Measurements from ENCODE around the gene ARHGEF17.

ARHGEF17 gene

DNA sequence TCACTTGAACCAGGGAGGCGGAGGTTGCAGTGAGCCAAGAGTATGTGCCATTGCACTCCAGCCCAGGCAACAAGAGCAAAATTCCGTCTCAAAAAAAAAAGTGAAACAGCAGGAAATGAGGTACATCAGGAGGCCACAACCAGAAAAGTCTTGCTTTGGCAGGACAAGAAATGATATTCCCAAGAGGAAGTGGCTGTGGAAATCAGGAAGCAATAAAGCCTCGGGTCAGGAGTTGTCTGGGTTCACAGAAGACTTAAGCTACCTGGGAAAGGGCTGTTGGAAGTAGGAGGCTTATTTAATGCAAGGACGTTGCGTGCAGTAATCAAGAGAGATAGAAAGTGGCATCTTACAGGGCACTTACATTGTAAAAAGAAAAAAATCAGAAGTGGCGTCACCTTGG, 58.9 kb downstream of the ARHGEF17 start:
- Histone ChIP-seq H3K4me3 (ENCODE audit: low read depth, low read length) (no peak overlapping the region), H3K9me3 (ENCODE audit: control insufficient read depth, insufficient read depth, low read depth, low read length) (no peaks in the 10 kb centered on the region), H3K36me3 (ENCODE audit: control insufficient read depth in 2 of 2, insufficient read depth in 1 of 2, low read length in 2 of 2) (peaks cover 0 to 34% of the 10 kb centered on the region in 2 experiments; a peak in 1 of 3 replicates), H3K27ac (ENCODE audit: extremely low read depth, low read depth, low read length) (no peak overlapping the region), H3K4me1 (ENCODE audit: control insufficient read depth, insufficient read depth, low read length) (no peaks in the 10 kb centered on the region)
- TF ChIP-seq REPIN1 (tag by site-specific recombination; IDR thresholded peaks at IDR 0.05; ENCODE audit: low read depth), result no peak
- TF ChIP-seq ZNF23 (tag by site-specific recombination; IDR thresholded peaks at IDR 0.05; ENCODE audit: borderline replicate concordance), result no peak
- no peak for TF ChIP-seq ZNF76 (tag by site-specific recombination; IDR thresholded peaks at IDR 0.05; ENCODE audit: borderline replicate concordance, low read depth)
- TF ChIP-seq, protein P1, sequence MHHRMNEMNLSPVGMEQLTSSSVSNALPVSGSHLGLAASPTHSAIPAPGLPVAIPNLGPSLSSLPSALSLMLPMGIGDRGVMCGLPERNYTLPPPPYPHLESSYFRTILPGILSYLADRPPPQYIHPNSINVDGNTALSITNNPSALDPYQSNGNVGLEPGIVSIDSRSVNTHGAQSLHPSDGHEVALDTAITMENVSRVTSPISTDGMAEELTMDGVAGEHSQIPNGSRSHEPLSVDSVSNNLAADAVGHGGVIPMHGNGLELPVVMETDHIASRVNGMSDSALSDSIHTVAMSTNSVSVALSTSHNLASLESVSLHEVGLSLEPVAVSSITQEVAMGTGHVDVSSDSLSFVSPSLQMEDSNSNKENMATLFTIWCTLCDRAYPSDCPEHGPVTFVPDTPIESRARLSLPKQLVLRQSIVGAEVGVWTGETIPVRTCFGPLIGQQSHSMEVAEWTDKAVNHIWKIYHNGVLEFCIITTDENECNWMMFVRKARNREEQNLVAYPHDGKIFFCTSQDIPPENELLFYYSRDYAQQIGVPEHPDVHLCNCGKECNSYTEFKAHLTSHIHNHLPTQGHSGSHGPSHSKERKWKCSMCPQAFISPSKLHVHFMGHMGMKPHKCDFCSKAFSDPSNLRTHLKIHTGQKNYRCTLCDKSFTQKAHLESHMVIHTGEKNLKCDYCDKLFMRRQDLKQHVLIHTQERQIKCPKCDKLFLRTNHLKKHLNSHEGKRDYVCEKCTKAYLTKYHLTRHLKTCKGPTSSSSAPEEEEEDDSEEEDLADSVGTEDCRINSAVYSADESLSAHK (tag by site-specific recombination; IDR thresholded peaks at IDR 0.05), result no peak
- CTCF ChIA-PET, result interaction anchor here (0.6 to 7.2 kb wide), 5 partner anchors 8 to 57 kb away, joined by 3 to 50 read pairs (median 5); no protein-coding TSS in a partner anchor
- POLR2A ChIA-PET, result no interaction called here

DNA sequence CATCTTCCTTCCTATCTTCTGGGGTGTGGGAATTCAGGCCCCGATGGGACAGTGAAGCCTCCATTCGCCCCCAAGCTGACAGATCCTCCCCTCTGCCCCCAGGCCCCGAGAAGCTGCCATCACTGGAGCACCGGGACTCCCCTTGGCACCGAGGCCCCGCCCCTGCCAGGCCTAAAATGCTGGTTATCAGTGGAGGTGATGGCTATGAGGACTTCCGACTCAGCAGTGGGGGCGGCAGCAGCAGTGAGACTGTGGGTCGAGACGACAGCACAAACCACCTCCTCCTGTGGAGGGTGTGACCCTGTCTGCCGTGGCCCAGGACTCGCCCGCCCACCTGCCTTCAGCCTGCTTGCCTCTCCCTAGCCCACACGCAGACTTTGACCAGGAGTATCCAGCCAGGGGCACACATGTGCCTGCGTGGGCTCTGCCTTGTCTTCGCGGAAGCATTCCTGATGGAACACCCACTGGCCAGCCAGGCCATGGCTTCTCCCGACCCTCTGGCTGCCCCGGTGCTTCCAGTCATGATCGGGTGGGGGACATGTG, 59.5 kb downstream of the ARHGEF17 start:
- no peaks in the 10 kb centered on the region for H3K9me3 ChIP-seq (ENCODE audit: control insufficient read depth, insufficient read depth, low read depth, low read length)
- peaks cover 0 to 31% of the 10 kb centered on the region in 2 experiments; a peak in 1 of 3 replicates for H3K36me3 ChIP-seq (ENCODE audit: control insufficient read depth in 2 of 2, insufficient read depth in 1 of 2, low read length in 2 of 2)
- TF ChIP-seq ZFHX2 (tag by site-specific recombination; conservative IDR thresholded peaks at IDR 0.05), result peak; percentile 96
- TF ChIP-seq ZNF555 (tag by site-specific recombination; conservative IDR thresholded peaks at IDR 0.05), result no peak
- peak; percentile 96 for TF ChIP-seq EGR2 (tag by site-specific recombination; IDR thresholded peaks at IDR 0.05; ENCODE audit: low read depth)
- no peaks in the 10 kb centered on the region for H3K4me1 ChIP-seq (ENCODE audit: control insufficient read depth, insufficient read depth, low read length)
- no peak overlapping the region for H3K27ac ChIP-seq (ENCODE audit: extremely low read depth, low read depth, low read length)
- CTCF ChIA-PET, result interaction anchor here (0.6 to 7.2 kb wide), 3 partner anchors 13 to 56 kb away, joined by 3 to 50 read pairs (median 5); no protein-coding TSS in a partner anchor
- POLR2A ChIA-PET, result no interaction called here
- H3K4me3 ChIP-seq (ENCODE audit: low read depth, low read length), result no peak overlapping the region

DNA sequence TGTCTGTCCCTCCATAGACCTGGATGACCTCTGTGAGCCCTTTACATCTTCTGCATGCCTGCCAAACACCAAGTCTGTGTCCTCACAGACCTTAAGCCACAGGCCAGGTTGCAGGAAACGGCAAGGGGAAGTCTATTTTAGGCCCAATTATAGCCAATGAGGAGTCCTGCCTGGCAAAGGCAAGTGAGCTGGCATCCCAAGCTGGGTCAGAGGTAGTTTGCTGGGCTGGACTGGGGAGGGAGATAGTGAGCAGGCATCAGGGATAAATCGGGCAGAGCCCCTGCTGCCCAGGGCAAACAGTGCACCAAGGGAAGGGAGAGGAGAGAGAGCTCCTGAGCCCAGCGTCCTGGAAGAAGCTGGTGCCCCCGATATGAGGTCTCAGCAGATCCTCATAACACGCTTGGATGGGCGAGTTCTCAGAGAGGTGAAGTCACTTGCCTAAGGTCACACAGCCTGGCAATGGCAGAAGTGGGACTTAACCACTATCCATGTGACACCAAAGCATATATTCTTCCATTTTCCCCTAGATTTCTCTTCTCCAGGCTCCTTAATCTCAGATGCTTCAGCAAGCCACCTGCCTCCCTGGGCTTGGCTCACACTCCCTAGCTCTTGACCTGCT, 64.4 kb downstream of the ARHGEF17 start:
- no peaks in the 10 kb centered on the region for H3K4me1 ChIP-seq (ENCODE audit: control insufficient read depth, insufficient read depth, low read length)
- no peaks in the 10 kb centered on the region for H3K36me3 ChIP-seq (ENCODE audit: control insufficient read depth in 2 of 2, insufficient read depth in 1 of 2, low read length in 2 of 2)
- no peak overlapping the region for H3K27ac ChIP-seq (ENCODE audit: extremely low read depth, low read depth, low read length)
- ChIA-PET CTCF (interaction anchor here (0.6 to 3.6 kb wide), 4 partner anchors 21 to 563 kb away, joined by 3 to 25 read pairs (median 4); no protein-coding TSS in a partner anchor), POLR2A (interaction anchor here (0.6 to 0.7 kb wide), 2 partner anchors 226 to 433 kb away, joined by 3 read pairs; partner anchors contain the start of gene FAM168A)
- no peaks in the 10 kb centered on the region for H3K9me3 ChIP-seq (ENCODE audit: control insufficient read depth, insufficient read depth, low read depth, low read length)
- TF ChIP-seq ZNF768 (tag by site-specific recombination; IDR thresholded peaks at IDR 0.05) (0 out of 2 replicates have a peak, but pooled peaks have one; percentile 60), HOXC10 (CRISPR knock-in tag; IDR thresholded peaks at IDR 0.05) (no peak)
- no peak overlapping the region for H3K4me3 ChIP-seq (ENCODE audit: low read depth, low read length)

DNA sequence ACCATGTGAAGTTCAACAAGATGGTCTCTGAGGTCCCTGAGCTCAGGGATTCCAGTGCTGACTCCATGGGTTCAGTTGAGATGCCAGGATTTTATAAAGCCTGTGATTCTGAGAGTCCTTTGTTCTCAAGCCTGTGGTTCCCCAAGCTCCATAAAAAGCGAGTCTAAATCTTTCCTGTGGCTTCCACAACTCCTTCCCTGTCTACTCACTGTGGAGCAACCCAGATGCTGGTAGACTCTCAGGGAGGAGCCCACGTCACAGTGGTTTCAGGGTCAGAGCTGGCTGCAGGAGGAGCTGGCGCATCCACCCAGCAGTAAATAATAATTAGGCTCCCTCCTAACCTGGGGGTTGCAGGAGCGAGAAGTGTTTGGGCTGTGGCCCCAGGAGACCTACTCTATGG, 66.1 kb downstream of the ARHGEF17 start:
- ChIA-PET POLR2A (no interaction called here), CTCF (interaction anchor here (0.7 to 2.8 kb wide), 10 partner anchors 14 to 940 kb away, joined by 3 to 23 read pairs (median 6); no protein-coding TSS in a partner anchor)
- no peak for TF ChIP-seq ZNF510 (tag by site-specific recombination; IDR thresholded peaks at IDR 0.05; ENCODE audit: insufficient replicate concordance)
- TF ChIP-seq SP7 (tag by site-specific recombination; IDR thresholded peaks at IDR 0.05), result 0 out of 2 replicates have a peak, but pooled peaks have one; percentile 33
- TF ChIP-seq, protein P2, sequence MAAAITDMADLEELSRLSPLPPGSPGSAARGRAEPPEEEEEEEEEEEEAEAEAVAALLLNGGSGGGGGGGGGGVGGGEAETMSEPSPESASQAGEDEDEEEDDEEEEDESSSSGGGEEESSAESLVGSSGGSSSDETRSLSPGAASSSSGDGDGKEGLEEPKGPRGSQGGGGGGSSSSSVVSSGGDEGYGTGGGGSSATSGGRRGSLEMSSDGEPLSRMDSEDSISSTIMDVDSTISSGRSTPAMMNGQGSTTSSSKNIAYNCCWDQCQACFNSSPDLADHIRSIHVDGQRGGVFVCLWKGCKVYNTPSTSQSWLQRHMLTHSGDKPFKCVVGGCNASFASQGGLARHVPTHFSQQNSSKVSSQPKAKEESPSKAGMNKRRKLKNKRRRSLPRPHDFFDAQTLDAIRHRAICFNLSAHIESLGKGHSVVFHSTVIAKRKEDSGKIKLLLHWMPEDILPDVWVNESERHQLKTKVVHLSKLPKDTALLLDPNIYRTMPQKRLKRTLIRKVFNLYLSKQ (tag by site-specific recombination; IDR thresholded peaks at IDR 0.05; ENCODE audit: borderline replicate concordance), result no peak
- H3K36me3 ChIP-seq (ENCODE audit: control insufficient read depth in 2 of 2, insufficient read depth in 1 of 2, low read length in 2 of 2), result no peaks in the 10 kb centered on the region
- no peaks in the 10 kb centered on the region for H3K9me3 ChIP-seq (ENCODE audit: control insufficient read depth, insufficient read depth, low read depth, low read length)
- no peak overlapping the region for H3K4me3 ChIP-seq (ENCODE audit: low read depth, low read length)
- H3K27ac ChIP-seq (ENCODE audit: extremely low read depth, low read depth, low read length), result no peak overlapping the region
- no peaks in the 10 kb centered on the region for H3K4me1 ChIP-seq (ENCODE audit: control insufficient read depth, insufficient read depth, low read length)
